H1 (cell line): ENCODE measurements around the gene NEDD4. TPM values are rescaled to one million over a fixed set of nuclear protein-coding genes. Genes with fewer than 3 reads are reported as not detected.

ENCODE experiments used
- BCL11A ChIP-seq, 2 experiments: IDR thresholded peaks; one replicate each; pipeline ENCODE4 v1.6.1; 2011; ENCODE audit warnings: low read depth in 2 of 2, low read length in 2 of 2, mild to moderate bottlenecking in 2 of 2
- RBBP5 ChIP-seq: IDR thresholded peaks from 2 replicates; pipeline ENCODE4 v1.7.1; 2012; ENCODE audit warnings: low read depth, mild to moderate bottlenecking, inconsistent platforms, low read length, moderate library complexity, borderline replicate concordance
- polyA plus RNA-seq, 7 experiments: library from polyadenylated mRNA; depleted of rRNA in 3 of 7; stranded (reverse) in 5 of 7; unstranded in 2 of 7; fragments of >200 nt in 5 of 7; fragments of 200-250 nt in 2 of 7; gene quantifications; 1 replicate in 5 of 7; 2 replicates in 1 of 7; 4 replicates in 1 of 7; pipeline versions ENCODE4 v1.2.1 to v1.2.3, GENCODE V29; 2011 to 2013; ENCODE audit warnings: missing spikeins in 2 of 7, mixed read lengths in 2 of 7
- total RNA-seq: library from RNA; stranded (reverse); fragmentation: NEBNext Ultra II Directional; extraction: Animal tissue kit (Norgen Biotek cat#: 25700); gene quantifications from 2 replicates; pipeline ENCODE4 v1.2.1, GENCODE V29; 2021

NEDD4 gene
- total and polyA plus RNA-seq, 2 of the 8 experiments (the other 6 are each of a cell fraction or from before 2014, with no cell fraction given): 0.95 to 3.9 TPM

- TF ChIP-seq BCL11A (IDR thresholded peaks at IDR 0.05; ENCODE audit: low read depth in 2 of 2, low read length in 2 of 2): no peak
- no peak for TF ChIP-seq RBBP5
These were observed 114.2 kb downstream of the NEDD4 start (continued) for GRCh38 chr15:55879181-55879580.
